CD8-positive, alpha-beta memory T cell (primary cell): ENCODE data around the gene SHB. TPM values are rescaled to one million over a fixed set of nuclear protein-coding genes. Genes with fewer than 3 reads are reported as not detected.

Experiments
- CTCF ChIA-PET: fragments of 350-600 bp; sonication (Branson Sonifier 250); formaldehyde crosslinking; loops from one replicate; lab custom pipeline; 2021; ENCODE audit warnings: antibody characterized with exemption; lab: Charles Lee
- POLR2A ChIA-PET: fragments of 350-600 bp; sonication (Branson Sonifier 250); formaldehyde crosslinking; loops from one replicate; lab custom pipeline; 2021; ENCODE audit warnings: antibody characterized with exemption; lab: Charles Lee
- DNase-seq, 5 donors: peaks; one replicate each; pipeline versions ENCODE4 v3.0.0 to v3.0.0-alpha.2; 2020 to 2022; ENCODE audit warnings: mixed read lengths in 1 of 5
- H3K27ac ChIP-seq: one replicate; pipeline ENCODE4 v1.7.0; 2013; ENCODE audit warnings: low read depth, mild to moderate bottlenecking, low read length, moderate library complexity
- H3K27me3 ChIP-seq: 2 replicates; pipeline ENCODE4 v1.7.0; 2013; ENCODE audit warnings: low read length, mild to moderate bottlenecking; ENCODE audit not compliant: insufficient read depth, poor library complexity, severe bottlenecking
- H3K36me3 ChIP-seq: 2 replicates; pipeline ENCODE4 v1.7.0; 2013; ENCODE audit warnings: mild to moderate bottlenecking, low read length, moderate library complexity; ENCODE audit not compliant: insufficient read depth
- H3K4me1 ChIP-seq: 2 replicates; pipeline ENCODE4 v1.7.0; 2013; ENCODE audit warnings: mild to moderate bottlenecking, low read length, moderate library complexity; ENCODE audit not compliant: insufficient read depth
- H3K4me3 ChIP-seq: 2 replicates; pipeline ENCODE4 v1.7.0; 2013; ENCODE audit warnings: mild to moderate bottlenecking, low read length
- H3K9me3 ChIP-seq: 2 replicates; pipeline ENCODE4 v1.7.0; 2013; ENCODE audit warnings: mild to moderate bottlenecking, low read length
- H3K27ac Mint-ChIP-seq, 8 donors: one replicate each; pipeline ENCODE4 v1.8.0; 2020 to 2021; ENCODE audit warnings: mixed read lengths in 8 of 8, mild to moderate bottlenecking in 6 of 8, inconsistent platforms in 3 of 8, moderate library complexity in 3 of 8
- H3K27me3 Mint-ChIP-seq, 2 donors: one replicate each; pipeline ENCODE4 v1.8.0; 2020 to 2021; ENCODE audit warnings: mixed read lengths in 2 of 2, mild to moderate bottlenecking in 1 of 2, moderate library complexity in 1 of 2
- H3K36me3 Mint-ChIP-seq, 3 donors: one replicate each; pipeline ENCODE4 v1.8.0; 2020 to 2021; ENCODE audit warnings: mixed read lengths in 3 of 3, inconsistent platforms in 1 of 3, mild to moderate bottlenecking in 1 of 3
- H3K4me1 Mint-ChIP-seq, 3 donors: one replicate each; pipeline ENCODE4 v1.8.0; 2020 to 2021; ENCODE audit warnings: mixed read lengths in 3 of 3, inconsistent platforms in 1 of 3, mild to moderate bottlenecking in 1 of 3
- H3K4me3 Mint-ChIP-seq, 7 donors: one replicate each; pipeline ENCODE4 v1.8.0; 2020 to 2021; ENCODE audit warnings: mixed read lengths in 7 of 7, mild to moderate bottlenecking in 6 of 7, moderate library complexity in 4 of 7, inconsistent platforms in 2 of 7
- H3K9me3 Mint-ChIP-seq, 5 donors: one replicate each; pipeline ENCODE4 v1.8.0; 2020 to 2022; ENCODE audit warnings: mixed read lengths in 5 of 5, mild to moderate bottlenecking in 3 of 5, moderate library complexity in 2 of 5, inconsistent platforms in 1 of 5
- polyA plus RNA-seq: library from polyadenylated mRNA; unstranded; fragments of 300-500 nt; fragmentation: Illumina TruSeq; gene quantifications from one replicate; pipeline ENCODE4 v1.2.3, GENCODE V29; 2021
- total RNA-seq, 2 experiments: library from RNA; stranded (reverse); gene quantifications; one replicate each; pipeline ENCODE4 v1.2.3, GENCODE V29; 2021

The SHB gene
- total and polyA plus RNA-seq, 3 experiments from 2014 or later = 0.64 to 1.8 (median 1.8) TPM

GRCh38 chr9:37983381-37984067 lies 85.5 kb downstream of the SHB start:
- H3K9me3 ChIP-seq = no peaks in the 10 kb centered on the region
- no peaks in the 10 kb centered on the region for H3K4me1 ChIP-seq
- POLR2A ChIA-PET = no interaction called here
- H3K27me3 ChIP-seq = no peaks in the 10 kb centered on the region
- no peaks in the 10 kb centered on the region for H3K36me3 ChIP-seq
- H3K4me3 Mint-ChIP-seq = no peak overlapping the region
- H3K27ac ChIP-seq = no peak overlapping the region
- no peaks in the 10 kb centered on the region for H3K36me3 Mint-ChIP-seq
- H3K27me3 Mint-ChIP-seq = peaks cover 0 to 1% of the 10 kb centered on the region in 2 donors
- H3K27ac Mint-ChIP-seq = peak overlapping the region in 1 of 8 donors; percentile 32
- CTCF ChIA-PET = no interaction called here
- no peaks in the 10 kb centered on the region for H3K4me1 Mint-ChIP-seq
- no peaks in the 10 kb centered on the region for H3K9me3 Mint-ChIP-seq
- H3K4me3 ChIP-seq = no peak overlapping the region
- no peak for DNase-seq

- no peaks in the 10 kb centered on the region for H3K36me3 ChIP-seq
- no peaks in the 10 kb centered on the region for H3K27me3 ChIP-seq
- Mint-ChIP-seq H3K9me3 (no peaks in the 10 kb centered on the region), H3K27ac (no peak overlapping the region), H3K36me3 (no peaks in the 10 kb centered on the region), H3K27me3 (peaks cover 10 to 14% of the 10 kb centered on the region in 2 donors), H3K4me1 (no peaks in the 10 kb centered on the region), H3K4me3 (no peak overlapping the region)
- no peaks in the 10 kb centered on the region for H3K9me3 ChIP-seq
- no peak for DNase-seq
- ChIA-PET POLR2A (no interaction called here), CTCF (no interaction called here)
- no peak overlapping the region for H3K27ac ChIP-seq
- no peak overlapping the region for H3K4me3 ChIP-seq
- H3K4me1 ChIP-seq = no peaks in the 10 kb centered on the region
These were observed 89.2 kb downstream of the SHB start for GRCh38 chr9:37979844-37980243.

GRCh38 chr9:37978983-37979382 lies 90.0 kb downstream of the SHB start:
- CTCF ChIA-PET = no interaction called here
- no peak overlapping the region for H3K4me3 Mint-ChIP-seq
- Histone ChIP-seq H3K27ac (no peak overlapping the region), H3K36me3 (no peaks in the 10 kb centered on the region), H3K9me3 (no peaks in the 10 kb centered on the region), H3K27me3 (no peaks in the 10 kb centered on the region), H3K4me1 (no peaks in the 10 kb centered on the region), H3K4me3 (no peak overlapping the region)
- H3K4me1 Mint-ChIP-seq = no peaks in the 10 kb centered on the region
- H3K36me3 Mint-ChIP-seq = no peaks in the 10 kb centered on the region
- peaks cover 12 to 14% of the 10 kb centered on the region in 2 donors for H3K27me3 Mint-ChIP-seq
- POLR2A ChIA-PET = no interaction called here
- no peak for DNase-seq
- H3K9me3 Mint-ChIP-seq = no peaks in the 10 kb centered on the region
- H3K27ac Mint-ChIP-seq = no peak overlapping the region

- no peak overlapping the region for H3K4me3 Mint-ChIP-seq
- peaks cover 12 to 14% of the 10 kb centered on the region in 2 donors for H3K27me3 Mint-ChIP-seq
- no peaks in the 10 kb centered on the region for H3K36me3 Mint-ChIP-seq
- H3K4me1 Mint-ChIP-seq = no peaks in the 10 kb centered on the region
- ChIA-PET POLR2A (no interaction called here), CTCF (no interaction called here)
- no peak for DNase-seq
- H3K4me3 ChIP-seq = no peak overlapping the region
- H3K27me3 ChIP-seq = no peaks in the 10 kb centered on the region
- no peaks in the 10 kb centered on the region for H3K9me3 Mint-ChIP-seq
- H3K27ac Mint-ChIP-seq = no peak overlapping the region
- no peaks in the 10 kb centered on the region for H3K36me3 ChIP-seq
- H3K4me1 ChIP-seq = no peaks in the 10 kb centered on the region
- H3K9me3 ChIP-seq = no peaks in the 10 kb centered on the region
- no peak overlapping the region for H3K27ac ChIP-seq
These were observed 90.6 kb downstream of the SHB start for GRCh38 chr9:37978481-37978864.

GRCh38 chr9:37977851-37978480 lies 91.1 kb downstream of the SHB start:
- H3K27me3 ChIP-seq = no peaks in the 10 kb centered on the region
- no peaks in the 10 kb centered on the region for H3K36me3 ChIP-seq
- no peak overlapping the region for H3K4me3 ChIP-seq
- no peaks in the 10 kb centered on the region for H3K9me3 ChIP-seq
- Mint-ChIP-seq H3K27ac (no peak overlapping the region), H3K9me3 (no peaks in the 10 kb centered on the region), H3K4me3 (no peak overlapping the region), H3K36me3 (no peaks in the 10 kb centered on the region), H3K4me1 (no peaks in the 10 kb centered on the region), H3K27me3 (peaks cover 12 to 14% of the 10 kb centered on the region in 2 donors)
- ChIA-PET POLR2A (no interaction called here), CTCF (no interaction called here)
- DNase-seq = no peak
- H3K27ac ChIP-seq = no peak overlapping the region
- H3K4me1 ChIP-seq = no peaks in the 10 kb centered on the region

GRCh38 chr9:37976714-37977477 lies 92.1 kb downstream of the SHB start:
- H3K36me3 ChIP-seq = no peaks in the 10 kb centered on the region
- H3K9me3 ChIP-seq = no peaks in the 10 kb centered on the region
- H3K27me3 ChIP-seq = no peaks in the 10 kb centered on the region
- no peak for DNase-seq
- H3K9me3 Mint-ChIP-seq = no peaks in the 10 kb centered on the region
- no peaks in the 10 kb centered on the region for H3K36me3 Mint-ChIP-seq
- H3K4me1 ChIP-seq = no peaks in the 10 kb centered on the region
- H3K27me3 Mint-ChIP-seq = peaks cover 12 to 14% of the 10 kb centered on the region in 2 donors
- H3K27ac Mint-ChIP-seq = no peak overlapping the region
- ChIA-PET CTCF (no interaction called here), POLR2A (no interaction called here)
- H3K4me3 Mint-ChIP-seq = no peak overlapping the region
- no peak overlapping the region for H3K4me3 ChIP-seq
- no peak overlapping the region for H3K27ac ChIP-seq
- no peaks in the 10 kb centered on the region for H3K4me1 Mint-ChIP-seq

- ChIA-PET CTCF (no interaction called here), POLR2A (no interaction called here)
- no peak for DNase-seq
- H3K36me3 Mint-ChIP-seq = no peaks in the 10 kb centered on the region
- Histone ChIP-seq H3K4me3 (no peak overlapping the region), H3K27ac (no peak overlapping the region), H3K27me3 (no peaks in the 10 kb centered on the region), H3K36me3 (no peaks in the 10 kb centered on the region), H3K4me1 (no peaks in the 10 kb centered on the region), H3K9me3 (no peaks in the 10 kb centered on the region)
- peaks cover 13 to 14% of the 10 kb centered on the region in 2 donors for H3K27me3 Mint-ChIP-seq
- no peaks in the 10 kb centered on the region for H3K4me1 Mint-ChIP-seq
- no peaks in the 10 kb centered on the region for H3K9me3 Mint-ChIP-seq
- H3K4me3 Mint-ChIP-seq = no peak overlapping the region
- H3K27ac Mint-ChIP-seq = peak overlapping the region in 1 of 8 donors; percentile 12
These were observed 93.4 kb downstream of the SHB start for GRCh38 chr9:37975639-37976038.

- no peaks in the 10 kb centered on the region for H3K9me3 ChIP-seq
- H3K27me3 Mint-ChIP-seq = peaks cover 13 to 14% of the 10 kb centered on the region in 2 donors
- no peak overlapping the region for H3K4me3 ChIP-seq
- POLR2A ChIA-PET = no interaction called here
- H3K9me3 Mint-ChIP-seq = no peaks in the 10 kb centered on the region
- H3K4me1 ChIP-seq = no peaks in the 10 kb centered on the region
- CTCF ChIA-PET = no interaction called here
- H3K27ac ChIP-seq = no peak overlapping the region
- H3K27ac Mint-ChIP-seq = no peak overlapping the region
- H3K36me3 ChIP-seq = no peaks in the 10 kb centered on the region
- H3K4me3 Mint-ChIP-seq = no peak overlapping the region
- H3K4me1 Mint-ChIP-seq = no peaks in the 10 kb centered on the region
- no peak for DNase-seq
- no peaks in the 10 kb centered on the region for H3K36me3 Mint-ChIP-seq
- H3K27me3 ChIP-seq = no peaks in the 10 kb centered on the region
These were observed 94.4 kb downstream of the SHB start for GRCh38 chr9:37974506-37975173.
